ENCODE measurements around the gene DYNLRB2.

DYNLRB2 gene

GRCh38 chr16:80554033-80554432 lies 13.2 kb downstream of the DYNLRB2 start:
- no peak for DNase-seq

GRCh38 chr16:80556481-80556880 lies 15.7 kb downstream of the DYNLRB2 start:
- DNase-seq, result no peak

- DNase-seq, result no peak
Measured at GRCh38 chr16:80557037-80557436, 16.2 kb downstream of the DYNLRB2 start.

- DNase-seq, result no peak
Measured at GRCh38 chr16:80559369-80559768, 18.6 kb downstream of the DYNLRB2 start.

GRCh38 chr16:80563066-80563465 lies 22.3 kb downstream of the DYNLRB2 start:
- no peak for DNase-seq

GRCh38 chr16:80564394-80564793 lies 23.6 kb downstream of the DYNLRB2 start:
- DNase-seq, result no peak

- peak; percentile 24 to 55 (median 39) for DNase-seq
Measured at GRCh38 chr16:80569440-80570105, 28.8 kb downstream of the DYNLRB2 start.

GRCh38 chr16:80570106-80570478 lies 29.3 kb downstream of the DYNLRB2 start:
- DNase-seq, result no peak

- DNase-seq, result no peak
Measured at GRCh38 chr16:80573700-80574120, 32.9 kb downstream of the DYNLRB2 start.

- no peak for DNase-seq
Measured at GRCh38 chr16:80576343-80576912, 35.6 kb downstream of the DYNLRB2 start.

GRCh38 chr16:80577485-80578280 lies 36.9 kb downstream of the DYNLRB2 start:
- DNase-seq, result no peak

- DNase-seq, result peak; percentile 8 to 26 (median 12)
Measured at GRCh38 chr16:80580109-80580832, 39.5 kb downstream of the DYNLRB2 start.

- DNase-seq, result no peak
Measured at GRCh38 chr16:80583466-80583865, 42.7 kb downstream of the DYNLRB2 start.

- DNase-seq, result no peak
Measured at GRCh38 chr16:80585764-80586163, 45.0 kb downstream of the DYNLRB2 start.

- DNase-seq, result no peak
Measured at GRCh38 chr16:80586476-80586875, 45.7 kb downstream of the DYNLRB2 start.

- no peak for DNase-seq
Measured at GRCh38 chr16:80587071-80587470, 46.3 kb downstream of the DYNLRB2 start.

- DNase-seq, result no peak
Measured at GRCh38 chr16:80591071-80591915, 50.5 kb downstream of the DYNLRB2 start.

- DNase-seq, result no peak
Measured at GRCh38 chr16:80592273-80592672, 51.5 kb downstream of the DYNLRB2 start.

GRCh38 chr16:80594756-80595155 lies 54.0 kb downstream of the DYNLRB2 start:
- no peak for DNase-seq

- no peak for DNase-seq
Measured at GRCh38 chr16:80596507-80597207, 55.9 kb downstream of the DYNLRB2 start.

- DNase-seq, result no peak
Measured at GRCh38 chr16:80599466-80599865, 58.7 kb downstream of the DYNLRB2 start.

Data from activated CD4-positive, CD25-positive, alpha-beta regulatory T cell (primary cell).